C4-2B (cell line): ENCODE measurements around the gene TMEM223.

Experiments
- CTCF ChIP-seq: fragments of 450-650 bp; conservative IDR thresholded peaks from 2 replicates; pipeline ENCODE4 v1.5.1; 2017; ENCODE audit warnings: mild to moderate bottlenecking
- ZFX ChIP-seq: fragments of 450-650 bp; IDR thresholded peaks from 2 replicates; pipeline ENCODE4 v1.6.1; 2017

GRCh38 chr11:62747475-62748160 lies 44.2 kb downstream of the TMEM223 start:
- TF ChIP-seq CTCF (no peak), ZFX (no peak)
